ENCODE measurements around the gene NTM.

The NTM gene

DNA sequence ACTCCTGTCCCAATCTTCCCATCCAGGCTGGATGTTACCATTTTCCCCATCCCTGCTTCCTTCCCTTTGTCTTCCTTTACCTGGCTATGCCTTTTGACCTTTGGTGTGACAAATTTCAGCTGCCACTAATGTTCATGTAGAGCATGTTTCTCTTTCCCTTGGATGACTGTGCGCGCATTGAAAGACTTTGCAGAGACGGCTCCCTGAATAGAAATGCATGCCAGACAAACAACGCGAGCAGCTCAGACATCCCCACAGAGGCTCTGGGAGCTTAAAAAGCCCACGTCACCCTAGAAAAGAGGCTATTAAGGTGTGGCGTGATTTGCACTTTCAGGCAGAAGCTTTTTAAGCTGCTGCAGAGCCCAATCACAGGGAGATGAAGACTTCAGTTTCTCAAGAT is 202.0 kb downstream of the NTM start:
- no peak for DNase-seq

DNA sequence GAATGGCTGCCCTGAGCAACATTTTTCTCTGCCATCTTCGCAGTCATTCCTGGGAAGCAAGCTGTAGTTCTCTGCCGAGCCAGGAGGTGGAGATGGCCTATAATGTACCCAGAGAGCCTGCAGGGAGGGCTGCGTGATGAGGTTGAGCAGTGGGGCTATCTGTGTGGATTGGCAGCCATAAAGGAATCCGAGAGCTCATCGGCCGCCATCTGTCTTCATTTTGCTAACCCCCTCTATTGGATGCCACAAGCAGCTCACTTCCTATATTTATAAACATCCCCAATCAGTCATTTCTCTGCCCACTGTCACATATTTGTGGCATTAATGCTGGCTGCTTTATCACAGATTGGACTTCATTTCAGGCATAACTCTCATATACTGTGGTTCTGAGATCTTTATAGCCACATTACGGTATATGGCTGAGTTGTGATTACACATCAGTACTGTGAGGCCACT is 209.5 kb downstream of the NTM start:
- peak; percentile 43 for DNase-seq

DNA sequence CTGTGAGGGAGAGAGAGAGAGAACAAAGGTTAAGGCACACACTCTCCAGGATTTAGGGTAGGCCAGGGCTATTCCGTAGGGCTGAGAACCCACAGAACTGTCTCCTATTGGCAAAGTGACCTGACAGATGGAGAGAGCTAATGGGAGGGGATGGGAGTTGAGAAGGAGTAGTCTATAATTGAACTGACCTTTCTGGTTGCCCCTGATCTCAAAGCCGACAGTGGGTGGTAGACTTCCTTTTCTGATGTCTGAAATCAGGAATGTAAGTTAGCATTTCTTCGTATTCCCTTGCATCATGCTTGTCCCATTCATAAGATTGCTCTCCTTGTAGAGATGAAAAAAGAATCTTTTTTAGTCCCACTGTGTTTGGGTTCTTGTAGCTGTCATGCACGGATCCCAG is 210.1 kb downstream of the NTM start:
- no peak for DNase-seq

DNA sequence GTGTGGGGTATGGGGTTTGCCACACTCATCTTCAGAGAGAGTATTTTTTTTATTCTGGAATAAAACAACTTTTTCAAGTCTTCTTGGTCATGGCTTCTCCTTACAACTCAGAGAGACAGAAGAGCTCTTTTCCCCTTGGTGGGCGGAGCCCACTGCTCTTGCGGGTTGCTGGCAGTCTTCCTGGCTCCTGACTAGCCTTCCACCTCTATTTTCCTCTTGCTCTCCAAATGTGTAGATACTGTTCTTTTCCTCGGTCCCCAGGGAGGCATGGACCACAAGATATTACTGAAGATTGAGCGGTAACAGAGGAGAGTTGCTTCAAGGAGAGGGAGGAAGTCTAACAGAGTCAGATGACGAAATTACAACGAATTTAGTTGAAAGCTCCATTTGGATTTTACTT is 210.6 kb downstream of the NTM start:
- no peak for DNase-seq

DNA sequence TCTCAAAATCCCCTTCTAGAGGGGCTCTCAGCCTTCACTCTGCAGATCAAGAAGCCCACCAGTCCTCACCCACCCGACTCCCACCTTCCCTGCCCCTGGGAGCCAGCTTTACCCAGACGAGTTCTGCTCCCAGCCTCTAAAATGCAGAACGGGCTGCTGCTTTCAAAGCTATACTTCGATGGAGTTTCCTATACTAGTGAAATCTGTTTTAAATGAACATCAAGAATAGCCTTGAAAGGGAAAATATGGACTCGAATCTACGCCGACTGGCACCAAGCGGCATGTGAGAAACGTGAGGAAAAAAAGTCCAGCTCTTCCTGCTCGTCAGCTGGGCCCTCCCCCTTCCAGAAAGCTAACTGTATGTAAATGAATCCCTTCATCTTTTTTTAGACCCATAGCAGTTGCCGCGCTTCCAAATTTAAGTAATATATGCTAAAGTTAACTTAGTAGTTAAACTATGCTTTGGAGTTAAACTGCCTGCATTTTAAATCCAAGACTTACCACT is 211.7 kb downstream of the NTM start:
- DNase-seq = no peak

DNA sequence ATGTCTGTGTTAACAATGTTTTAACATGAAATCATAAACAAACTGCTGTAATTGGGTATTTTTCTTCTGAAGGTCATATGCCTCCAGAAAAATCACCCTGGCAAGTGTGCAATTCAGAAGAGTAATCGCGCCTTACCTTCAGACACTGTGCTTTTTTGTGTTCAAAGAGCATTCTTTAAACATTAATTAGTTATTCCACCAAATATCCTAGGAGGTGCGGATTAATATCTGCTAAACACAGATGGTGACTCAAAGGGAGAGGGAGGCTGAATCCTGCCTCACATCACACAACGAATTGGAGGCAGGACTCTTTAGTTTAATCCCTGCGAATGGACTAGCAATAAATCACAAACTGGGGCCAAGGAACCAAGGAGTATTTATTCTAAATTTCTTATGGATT is 213.0 kb downstream of the NTM start:
- no peak for DNase-seq

DNA sequence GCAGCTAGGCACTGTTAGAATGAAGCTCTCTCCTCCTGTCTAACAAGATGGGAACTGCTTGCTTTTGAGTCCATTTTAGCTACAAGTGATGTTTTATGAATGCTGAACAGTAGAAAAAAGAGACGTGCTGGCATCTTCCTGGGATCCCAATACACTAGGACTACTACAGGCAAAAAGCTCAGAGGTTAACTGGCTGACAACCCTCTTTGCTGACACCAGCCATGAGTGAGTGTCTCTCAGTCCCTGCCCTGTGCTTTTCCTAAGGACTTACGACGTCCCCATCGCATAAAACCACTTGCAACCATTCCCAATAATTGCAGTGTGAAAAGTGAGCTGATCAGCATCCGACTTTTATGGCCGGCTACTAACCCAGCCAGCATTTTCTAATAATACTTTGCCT is 213.5 kb downstream of the NTM start:
- DNase-seq = no peak

DNA sequence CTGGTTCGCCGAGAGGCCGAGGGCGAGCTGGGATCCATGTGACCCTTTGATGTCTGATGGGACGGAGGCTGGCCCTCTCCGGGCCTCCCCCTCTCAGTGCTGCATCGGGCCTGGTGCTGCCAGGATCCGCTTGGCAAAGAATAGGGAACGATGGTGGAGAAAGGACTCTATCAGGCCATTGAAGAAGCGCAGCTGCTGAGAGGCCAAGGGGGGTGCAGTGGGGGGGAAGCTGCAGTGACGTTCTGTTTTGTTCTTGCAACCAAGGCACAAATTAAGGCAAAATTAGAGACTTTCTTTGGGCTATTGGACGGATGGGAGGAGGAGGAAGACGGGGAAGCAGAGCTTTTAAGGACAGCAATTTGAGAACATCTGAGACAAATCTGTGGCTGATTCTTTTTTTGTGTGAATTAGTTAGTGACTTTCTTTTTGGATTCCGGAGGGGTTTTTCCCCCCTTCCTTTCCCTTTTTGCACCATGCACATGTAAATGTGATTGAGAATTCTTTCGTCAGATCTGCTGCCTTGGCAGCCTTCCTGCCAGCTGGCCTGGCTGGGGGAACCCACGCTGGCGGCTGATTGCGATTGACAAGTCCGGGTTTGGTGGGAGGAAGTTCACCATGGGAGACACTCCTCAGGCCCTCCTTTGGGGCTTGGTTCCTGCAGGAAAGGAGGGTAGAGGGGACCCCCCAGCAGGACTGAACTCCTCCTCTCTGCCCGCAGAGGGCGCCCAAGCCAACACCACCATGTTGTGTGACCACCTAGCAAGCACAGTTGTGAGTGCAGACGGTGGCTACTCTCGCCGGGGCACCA is 214.6 kb downstream of the NTM start:
- peak; percentile 5 for DNase-seq

DNA sequence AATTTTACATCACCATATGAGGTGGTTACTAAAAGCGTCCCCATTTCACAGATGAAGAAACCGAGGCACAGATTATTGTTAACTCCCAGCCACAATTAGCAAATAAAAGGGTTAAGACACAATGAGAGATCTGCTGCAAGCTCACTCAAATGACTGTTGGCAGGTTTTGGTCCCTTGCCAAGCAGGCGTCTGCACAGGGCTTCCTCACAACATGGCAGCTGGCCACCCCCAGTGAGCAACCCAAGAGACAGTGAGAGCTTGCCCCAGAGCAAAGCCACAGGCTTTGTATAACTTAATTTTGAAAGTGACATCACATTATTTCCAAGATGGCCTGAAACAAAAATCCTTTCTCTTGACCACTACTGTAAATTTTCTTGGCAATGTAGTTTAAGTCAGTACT is 217.6 kb downstream of the NTM start:
- no peak for DNase-seq

DNA sequence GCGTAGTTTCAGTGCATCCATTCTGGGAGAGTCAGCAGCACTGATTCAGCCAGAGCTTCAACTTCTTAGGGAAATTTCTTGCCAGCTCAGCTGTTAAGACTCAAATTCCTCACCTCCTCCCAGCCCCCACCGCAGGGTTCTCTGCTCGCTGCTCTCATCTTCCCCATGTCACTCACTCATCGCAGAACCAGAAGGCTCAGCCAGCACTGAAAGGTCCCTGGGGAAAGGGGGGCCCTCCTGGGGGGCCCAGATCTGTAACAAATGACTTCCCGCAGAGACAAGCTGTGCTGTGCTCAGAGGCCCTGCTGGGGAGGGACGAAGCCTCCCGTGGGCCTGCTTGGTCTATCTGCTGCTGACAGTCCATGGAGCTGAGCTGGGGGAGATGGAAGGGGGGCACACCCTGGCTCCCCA is 220.6 kb downstream of the NTM start:
- DNase-seq = no peak

DNA sequence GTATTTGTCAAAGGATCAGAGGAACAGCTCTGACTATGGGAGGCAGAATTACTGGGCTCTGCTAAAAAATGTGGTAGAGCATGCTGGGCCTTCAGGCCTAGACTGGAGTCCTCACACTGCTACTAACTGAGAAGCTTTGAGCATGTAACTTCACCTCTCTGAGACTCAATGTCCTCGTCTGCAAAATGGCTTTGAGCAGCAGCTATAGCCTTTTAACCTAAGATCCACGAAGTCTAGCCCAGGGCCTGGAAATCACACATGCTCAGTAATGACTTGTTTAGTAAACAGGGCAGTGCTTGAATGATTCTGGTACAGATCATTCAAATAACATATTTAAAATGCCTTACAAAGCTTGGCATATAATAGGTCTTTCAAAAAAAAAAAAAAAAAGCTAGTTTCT is 221.7 kb downstream of the NTM start:
- no peak for DNase-seq

DNA sequence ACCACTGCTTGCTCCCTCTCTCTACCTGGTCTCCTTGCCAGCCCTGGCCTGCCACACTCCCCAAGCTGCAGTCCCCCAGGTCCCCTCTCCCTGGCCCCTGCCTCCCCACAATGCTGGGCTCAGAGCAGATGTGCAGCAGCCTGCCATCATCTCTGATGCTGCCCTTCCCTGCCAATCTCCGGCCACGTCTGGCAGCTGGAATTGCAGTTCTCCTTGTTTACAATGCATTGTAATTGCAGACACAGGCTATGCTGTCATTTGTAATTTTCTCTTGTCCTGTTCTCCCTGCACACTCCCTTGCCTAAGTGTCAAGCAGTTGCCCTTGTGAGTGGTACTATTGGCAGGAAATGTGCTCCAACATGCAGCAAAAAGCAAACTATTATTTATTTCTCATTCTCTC is 222.3 kb downstream of the NTM start:
- no peak for DNase-seq

DNA sequence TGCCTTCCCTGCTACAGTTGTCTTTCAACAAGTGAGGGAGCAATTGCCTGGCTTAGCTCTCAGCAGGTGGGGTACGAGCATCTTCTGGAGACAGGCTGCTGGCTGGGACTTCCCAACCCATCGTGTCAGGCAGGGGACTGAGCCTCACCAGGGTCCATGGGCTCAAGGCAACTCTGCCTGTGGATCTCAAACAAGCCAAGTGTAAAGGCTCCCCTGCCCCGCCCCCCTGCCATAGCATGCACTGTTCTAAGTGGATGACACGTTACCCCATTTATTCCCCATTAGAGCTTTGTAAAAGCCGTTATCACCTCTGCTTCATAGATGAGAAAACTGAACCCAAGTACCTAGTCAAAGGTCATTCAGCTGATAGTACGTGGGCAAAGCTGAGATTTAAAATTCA is 222.9 kb downstream of the NTM start:
- DNase-seq = no peak

DNA sequence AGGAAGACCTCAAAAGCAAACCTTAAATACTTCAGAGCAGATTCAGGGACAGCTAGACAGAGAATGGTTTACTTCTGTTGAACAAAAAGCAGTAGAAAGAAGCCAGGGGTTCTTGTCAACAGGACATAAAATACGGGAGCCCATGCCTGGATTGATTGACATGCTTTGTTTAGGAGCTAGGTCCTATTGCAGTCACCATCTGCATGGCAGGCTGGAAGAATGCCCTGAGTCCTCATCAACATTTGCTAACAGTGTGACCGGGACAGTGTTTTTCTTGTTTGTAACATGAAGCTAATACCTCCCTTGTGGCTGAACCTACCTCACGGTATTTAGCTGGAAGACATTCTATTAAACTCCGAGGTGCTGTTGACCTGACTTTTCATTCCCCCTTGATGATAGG is 225.4 kb downstream of the NTM start:
- no peak for DNase-seq

DNA sequence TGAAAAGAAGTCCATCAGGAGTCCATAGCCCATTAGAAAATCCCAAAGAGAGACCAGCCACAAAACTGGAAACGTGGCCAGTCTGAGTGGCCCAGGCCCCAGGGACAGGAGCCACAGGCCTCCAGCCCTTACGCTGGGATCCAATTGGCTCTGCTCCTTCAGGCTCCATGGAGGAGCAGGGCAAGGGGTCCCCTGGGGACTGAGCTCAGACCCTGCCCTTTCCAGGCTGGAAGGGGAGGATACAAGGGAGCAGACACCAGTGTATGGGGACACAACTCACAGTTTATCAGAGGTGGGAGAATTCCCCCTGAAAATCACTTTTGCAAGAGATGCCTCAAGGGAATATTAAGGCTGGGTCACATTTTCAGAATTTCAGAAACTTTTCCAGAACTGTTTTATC is 227.5 kb downstream of the NTM start:
- no peak for DNase-seq

DNA sequence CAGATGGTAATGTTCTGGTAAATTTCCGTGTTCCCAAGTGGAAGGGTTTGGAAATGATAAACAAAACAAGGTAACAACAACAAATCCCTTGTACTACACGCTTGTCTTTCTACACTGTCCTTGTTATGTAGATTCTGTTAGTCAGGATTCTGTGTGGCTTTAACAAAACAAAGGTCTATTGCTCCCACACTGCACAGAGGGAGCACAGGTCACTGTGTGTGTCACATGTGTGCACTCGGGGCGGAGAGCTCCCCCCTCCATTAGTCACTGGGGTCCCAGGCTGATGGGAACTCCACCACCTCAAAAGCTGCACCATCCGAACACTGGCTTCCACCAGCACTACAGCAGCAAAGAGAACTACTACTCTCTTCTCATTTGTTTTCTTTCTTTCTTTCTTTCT is 227.9 kb downstream of the NTM start:
- no peak for DNase-seq

DNA sequence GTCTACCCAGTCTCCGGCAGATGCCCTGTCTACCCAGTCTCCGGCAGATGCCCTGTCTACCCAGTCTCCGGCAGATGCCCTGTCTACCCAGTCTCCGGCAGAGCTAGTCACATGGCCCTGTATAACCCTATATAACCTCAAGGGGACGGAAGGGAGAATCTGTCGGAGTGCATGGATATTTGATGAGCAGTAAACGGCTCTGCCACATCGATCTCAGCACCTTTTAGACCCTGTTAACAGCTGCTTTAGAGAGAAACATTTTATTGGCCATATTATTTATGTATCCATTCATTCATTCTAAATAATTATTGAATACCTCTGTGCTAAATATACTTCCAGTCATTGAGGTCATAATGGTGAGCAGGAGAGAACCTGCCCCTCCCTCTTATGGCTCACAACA is 228.9 kb downstream of the NTM start:
- no peak for DNase-seq

DNA sequence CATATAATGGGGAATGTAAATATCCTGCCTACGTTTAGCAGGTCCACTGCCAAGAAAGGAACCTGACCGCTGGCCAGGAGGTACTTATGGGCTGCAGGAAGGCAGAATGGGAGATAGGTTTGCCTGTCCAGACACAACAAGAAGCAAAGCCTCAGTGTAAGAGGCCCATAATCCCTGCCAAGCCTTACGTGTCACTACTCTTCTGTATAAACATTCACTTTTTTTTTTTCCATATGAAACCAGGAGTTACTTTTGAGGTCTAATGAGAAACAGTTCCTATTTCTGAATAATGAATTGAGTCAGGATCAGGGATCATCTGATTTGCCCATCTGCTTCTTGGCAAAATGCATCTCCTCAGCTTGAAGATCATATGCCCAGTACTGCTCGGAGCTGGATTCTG is 230.2 kb downstream of the NTM start:
- no peak for DNase-seq

DNA sequence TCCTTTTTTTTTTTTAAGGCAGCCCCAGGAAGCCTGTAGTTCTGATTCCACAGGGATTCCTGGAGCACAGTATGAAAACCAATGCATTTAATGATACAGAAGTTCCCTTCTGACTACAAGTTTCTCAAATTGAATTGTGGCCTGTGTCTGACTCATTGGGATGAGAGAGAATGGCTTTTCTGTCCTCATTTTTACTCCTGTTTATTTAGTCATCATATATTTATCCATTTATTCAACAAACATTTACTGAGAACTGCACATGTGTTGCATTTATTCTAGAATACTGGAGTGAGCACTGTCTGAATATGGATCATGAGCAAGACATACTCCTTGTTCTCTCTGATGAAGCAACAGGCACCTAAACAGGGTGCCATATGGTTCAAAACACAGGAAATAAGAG is 231.2 kb downstream of the NTM start:
- DNase-seq = no peak

DNA sequence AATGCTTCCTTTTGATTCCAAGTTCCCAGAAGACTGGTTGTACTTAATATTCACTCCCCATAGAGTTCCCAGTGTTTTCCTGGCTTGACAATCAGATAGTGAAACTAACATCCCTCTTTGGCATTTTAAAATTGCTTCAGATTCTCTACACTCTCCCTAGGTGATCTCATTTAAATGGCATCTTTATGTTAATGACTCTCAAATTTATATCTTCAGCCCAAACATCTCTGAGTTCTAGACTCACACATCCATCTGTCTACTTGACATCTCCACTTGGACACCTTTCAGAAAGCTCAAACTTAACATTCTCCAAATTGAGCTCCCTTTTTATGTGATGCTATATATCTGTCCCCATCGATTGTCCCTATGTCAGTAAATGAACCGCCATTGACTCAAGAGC is 232.0 kb downstream of the NTM start:
- no peak for DNase-seq

DNA sequence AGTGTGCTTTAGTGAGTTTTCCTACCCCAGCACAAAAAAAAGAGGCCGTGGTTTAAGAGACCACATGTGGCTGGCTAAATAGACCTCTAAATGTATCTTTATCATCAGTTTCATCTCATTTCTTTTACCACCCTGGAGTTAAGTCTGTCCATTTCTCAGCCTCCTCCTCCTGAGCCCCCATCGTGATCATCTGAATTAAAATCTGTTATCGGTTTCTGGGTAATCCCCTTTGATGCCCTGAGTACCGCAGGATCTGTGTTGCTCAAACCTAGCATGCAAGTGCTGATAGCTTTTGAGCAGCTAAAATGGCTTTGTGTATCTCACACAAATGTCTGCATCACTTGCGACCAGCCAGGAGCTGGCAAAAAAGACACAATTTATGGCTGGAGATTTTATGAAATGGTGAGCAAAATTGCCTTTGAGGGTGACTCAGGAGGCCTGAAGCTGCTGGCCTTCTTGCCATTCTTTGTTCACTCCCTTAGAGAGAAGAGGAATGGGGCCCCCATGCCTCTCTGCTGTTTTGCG is 236.5 kb downstream of the NTM start:
- no peak for DNase-seq

DNA sequence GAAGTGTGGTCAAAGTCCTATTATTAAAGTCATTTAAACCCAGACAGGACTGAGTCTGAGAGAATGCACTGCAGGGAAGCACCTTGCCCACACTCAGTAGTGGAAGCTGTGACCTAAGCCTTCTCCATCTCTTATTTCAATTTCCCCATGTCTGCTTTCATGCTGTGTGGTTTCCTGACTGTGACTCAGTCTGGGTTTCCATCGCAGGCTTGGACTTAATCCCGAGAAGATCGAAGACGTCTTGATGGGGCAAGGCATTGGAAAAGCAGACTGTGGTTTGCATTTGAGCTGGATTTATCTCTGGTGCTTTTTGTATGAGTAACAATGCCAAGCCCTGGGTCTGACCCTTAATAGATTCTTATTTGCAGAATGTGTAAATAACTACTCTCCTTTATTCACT is 238.9 kb downstream of the NTM start:
- DNase-seq = no peak

DNA sequence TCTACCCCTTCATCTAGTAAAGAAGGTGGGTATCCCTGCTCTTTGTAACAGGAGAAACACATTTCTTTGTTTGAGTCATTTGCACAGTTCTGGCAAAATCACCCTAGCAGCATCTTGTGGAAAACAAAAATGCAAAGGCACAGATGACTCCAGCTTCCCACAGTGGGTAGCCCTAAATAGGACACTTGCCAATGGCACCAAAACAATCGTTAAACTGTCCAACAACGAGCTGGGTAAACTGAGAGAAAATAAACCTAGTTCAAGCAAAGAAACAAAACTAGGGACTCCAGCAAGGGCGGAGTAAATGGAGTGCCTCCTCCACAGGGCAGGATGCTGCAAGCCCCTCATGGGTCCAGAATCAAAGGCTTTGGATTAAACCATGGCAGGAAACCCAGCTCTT is 239.5 kb downstream of the NTM start:
- DNase-seq = no peak

DNA sequence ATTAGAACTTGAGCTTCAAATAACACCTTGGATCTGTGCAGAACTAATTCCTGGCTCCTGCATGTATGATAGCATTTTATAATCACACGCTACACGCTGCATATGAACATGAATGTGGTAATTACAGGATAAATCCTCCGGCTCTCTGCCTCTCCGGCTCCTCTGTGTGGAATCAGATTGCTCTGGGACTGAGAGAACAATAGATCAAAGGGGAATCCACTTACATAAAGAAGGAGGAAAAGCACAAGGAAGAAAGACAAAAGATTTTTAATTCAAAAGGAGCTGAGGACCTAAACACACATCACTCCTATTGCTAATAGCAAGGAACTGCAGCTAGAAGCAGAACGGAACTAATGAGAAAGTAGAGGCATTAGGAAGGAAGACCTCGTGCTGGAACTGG is 240.9 kb downstream of the NTM start:
- DNase-seq = no peak

DNA sequence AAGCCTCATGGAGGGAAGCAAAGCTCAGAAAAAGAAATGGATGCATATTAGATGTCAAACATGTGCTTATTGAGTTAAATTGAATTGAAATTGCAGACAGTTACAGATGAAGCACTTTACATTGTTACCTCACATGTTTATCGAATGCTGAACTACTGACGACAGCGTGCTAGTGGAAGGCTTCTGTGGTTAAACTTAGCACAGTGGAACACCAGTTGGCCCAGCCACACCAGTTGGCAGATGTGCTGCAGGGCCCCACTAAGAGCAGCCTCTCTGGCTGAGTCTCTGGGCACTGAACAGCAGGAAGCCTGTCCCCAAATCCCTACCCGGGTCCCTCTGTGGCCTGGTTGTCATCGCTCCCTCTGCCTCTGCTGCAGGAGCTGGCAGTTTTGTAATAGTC is 242.1 kb downstream of the NTM start:
- DNase-seq = no peak
